Endothelial cell of umbilical vein (primary cell): Measurements from ENCODE around the gene DTX4. TPM values are rescaled to one million over a fixed set of nuclear protein-coding genes. Genes with fewer than 3 reads are reported as not detected.

Source experiments
- BruUV-seq: library from RNA; stranded (reverse); fragments of 400-500 nt; replicated peaks from 2 replicates; lab custom pipeline; 2021; lab: Mats Ljungman, UMichigan
- CTCF ChIA-PET: fragments of 300-600, 350-600 bp; sonication (Branson Sonifier 250); formaldehyde crosslinking; loops from one replicate; lab custom pipeline; 2021; ENCODE audit warnings: antibody characterized with exemption, inconsistent platforms; lab: Charles Lee
- POLR2A ChIA-PET: fragments of 300-600, 350-600 bp; sonication (Branson Sonifier 250); formaldehyde crosslinking; loops from one replicate; lab custom pipeline; 2021; ENCODE audit warnings: antibody characterized with exemption, inconsistent platforms; lab: Charles Lee
- DNase-seq: peaks from one replicate; pipeline ENCODE4 v3.0.0-alpha.2; 2011; ENCODE audit warnings: low read depth, low spot score
- FAIRE-seq: peaks from 2 replicates; lab custom pipeline; 2011; peaks lifted over from hg19 to GRCh38; lab: Jason Lieb, UNC
- H2AFZ ChIP-seq: 2 replicates; pipeline ENCODE4 v1.6.0; 2012; ENCODE audit warnings: low read depth, low read length, control low read depth, inconsistent platforms
- H3K27ac ChIP-seq: 2 replicates; pipeline ENCODE4 v1.5.1; 2011; ENCODE audit warnings: low read depth, mild to moderate bottlenecking, control low read depth, low read length, moderate library complexity; ENCODE audit not compliant: insufficient read depth
- H3K27me3 ChIP-seq, 2 experiments: 2 replicates each; pipeline versions ENCODE4 v1.6.0 to v1.6.1; 2011; ENCODE audit warnings: low read length in 2 of 2, mixed read lengths in 1 of 2; ENCODE audit not compliant: control insufficient read depth in 2 of 2, insufficient read depth in 2 of 2
- H3K36me3 ChIP-seq, 2 experiments: 2 replicates in 1 of 2; 3 replicates in 1 of 2; pipeline ENCODE4 v1.5.1; 2011; ENCODE audit warnings: low read length in 2 of 2, mild to moderate bottlenecking in 1 of 2, moderate library complexity in 1 of 2; ENCODE audit not compliant: control insufficient read depth in 2 of 2, insufficient read depth in 2 of 2; ENCODE audit errors: extremely low read depth in 1 of 2
- H3K4me1 ChIP-seq: 3 replicates; pipeline ENCODE4 v1.5.1; 2011; ENCODE audit warnings: mild to moderate bottlenecking, low read length; ENCODE audit not compliant: control insufficient read depth, insufficient read depth; ENCODE audit errors: extremely low read depth
- H3K4me2 ChIP-seq: 2 replicates; pipeline ENCODE4 v1.6.1; 2011; ENCODE audit warnings: low read length, control low read depth, mixed read lengths; ENCODE audit not compliant: insufficient read depth
- H3K4me3 ChIP-seq, 3 experiments: fragments of 200-600 bp in 1 of 3; sonication (generic), shearing (Covaris generic) in 1 of 3; replicated peaks in 1 of 3; 2 replicates each; pipeline ENCODE4 v1.5.1; 2011 to 2016; ENCODE audit warnings: control low read depth in 3 of 3, low read length in 3 of 3, mild to moderate bottlenecking in 2 of 3, inconsistent platforms in 1 of 3, low read depth in 1 of 3, moderate library complexity in 1 of 3; ENCODE audit not compliant: insufficient read depth in 1 of 3
- H3K79me2 ChIP-seq: 2 replicates; pipeline ENCODE4 v1.6.0; 2012; ENCODE audit warnings: low read length, inconsistent platforms; ENCODE audit not compliant: control insufficient read depth, insufficient read depth
- H3K9ac ChIP-seq: replicated peaks from 2 replicates; pipeline ENCODE3; 2011; ENCODE audit warnings: low read length, control low read depth; ENCODE audit not compliant: insufficient read depth; ENCODE audit errors: extremely low read depth
- H3K9me1 ChIP-seq: replicated peaks from 3 replicates; pipeline ENCODE4 v1.6.0; 2011; ENCODE audit warnings: mild to moderate bottlenecking, low read length; ENCODE audit not compliant: control insufficient read depth, insufficient read depth; ENCODE audit errors: extremely low read depth
- H3K9me3 ChIP-seq: replicated peaks from 2 replicates; pipeline ENCODE4 v1.5.1; 2012; ENCODE audit warnings: low read length, inconsistent platforms; ENCODE audit not compliant: control insufficient read depth, insufficient read depth
- H4K20me1 ChIP-seq: replicated peaks from 2 replicates; pipeline ENCODE3; 2011; ENCODE audit warnings: mild to moderate bottlenecking, low read length; ENCODE audit not compliant: control insufficient read depth, insufficient read depth; ENCODE audit errors: extremely low read depth
- EZH2 ChIP-seq: IDR thresholded peaks from 2 replicates; pipeline ENCODE4 v1.6.1; 2012; ENCODE audit warnings: borderline replicate concordance, low read depth, mild to moderate bottlenecking, moderate library complexity, low read length, inconsistent platforms; ENCODE audit not compliant: severe bottlenecking
- FOS ChIP-seq: IDR thresholded peaks from 2 replicates; pipeline ENCODE4 v1.6.1; 2011; ENCODE audit warnings: mild to moderate bottlenecking, low read length, moderate library complexity, borderline replicate concordance; ENCODE audit not compliant: insufficient read depth
- GATA2 ChIP-seq: IDR thresholded peaks from 2 replicates; pipeline ENCODE4 v1.7.0; 2011; ENCODE audit warnings: low read depth, mild to moderate bottlenecking, moderate library complexity, mixed read lengths, low read length; ENCODE audit not compliant: insufficient read length, insufficient read depth
- JUN ChIP-seq: IDR thresholded peaks from 2 replicates; pipeline ENCODE4 v1.6.1; 2011; ENCODE audit warnings: borderline replicate concordance, low read depth; ENCODE audit not compliant: insufficient read length, insufficient read depth
- MYC ChIP-seq: IDR thresholded peaks from one replicate; pipeline ENCODE4 v1.6.1; 2011; ENCODE audit warnings: mild to moderate bottlenecking, low read depth, low read length
- POLR2A ChIP-seq: IDR thresholded peaks from 2 replicates; pipeline ENCODE4 v1.6.1; 2012; ENCODE audit warnings: low read depth, mild to moderate bottlenecking, control low read depth, low read length
- POLR2AphosphoS5 ChIP-seq: IDR thresholded peaks from 2 replicates; pipeline ENCODE4 v1.6.1; 2012; ENCODE audit warnings: low read depth, mild to moderate bottlenecking, control low read depth, low read length, moderate library complexity; ENCODE audit not compliant: insufficient read depth
- dilution Hi-C: fragments of 300-500 bp; cut with MboI; formaldehyde crosslinking; loops from one replicate; pipeline ENCODE4 v1.15.0; 2019; ENCODE audit warnings: low sequenced_read_pairs; ENCODE audit not compliant: extremely low pct_ligation_motif_present
- intact Hi-C: fragments of 100-400 bp; cut with micrococcal nuclease; formaldehyde crosslinking; loops from one replicate; pipeline ENCODE4 v1.10.0; 2022
- polyA plus RNA-seq, 4 experiments: library from polyadenylated mRNA; depleted of rRNA in 3 of 4; stranded (reverse) in 3 of 4; unstranded in 1 of 4; fragments of >200 nt; gene quantifications; 2 replicates each; pipeline versions ENCODE4 v1.2.1 to v1.2.3, GENCODE V29; 2011 to 2012; ENCODE audit warnings: missing spikeins in 1 of 4
- total RNA-seq: library from RNA; stranded (reverse); gene quantifications from 2 replicates; pipeline ENCODE4 v1.2.3, GENCODE V29; 2021
- TF ChIP-seq, protein P1 (sequence below): IDR thresholded peaks from 2 replicates; pipeline ENCODE4 v1.6.1; 2011; ENCODE audit not compliant: insufficient read depth, insufficient read length
- TF ChIP-seq, protein P2 (sequence below), 2 donors: IDR thresholded peaks; 1 replicate in 1 of 2; 2 replicates in 1 of 2; pipeline ENCODE4 v1.5.1; 2011; ENCODE audit warnings: low read length in 2 of 2, mild to moderate bottlenecking in 2 of 2, moderate library complexity in 2 of 2, control low read depth in 1 of 2, inconsistent platforms in 1 of 2, low read depth in 1 of 2; ENCODE audit not compliant: insufficient read depth in 1 of 2; ENCODE audit errors: extremely low read depth in 1 of 2

Gene DTX4
- total and polyA plus RNA-seq, 2 donors (not counting 3 experiments of a cell fraction or from before 2014, with no cell fraction given), result 0.08 to 0.91 TPM

DNA sequence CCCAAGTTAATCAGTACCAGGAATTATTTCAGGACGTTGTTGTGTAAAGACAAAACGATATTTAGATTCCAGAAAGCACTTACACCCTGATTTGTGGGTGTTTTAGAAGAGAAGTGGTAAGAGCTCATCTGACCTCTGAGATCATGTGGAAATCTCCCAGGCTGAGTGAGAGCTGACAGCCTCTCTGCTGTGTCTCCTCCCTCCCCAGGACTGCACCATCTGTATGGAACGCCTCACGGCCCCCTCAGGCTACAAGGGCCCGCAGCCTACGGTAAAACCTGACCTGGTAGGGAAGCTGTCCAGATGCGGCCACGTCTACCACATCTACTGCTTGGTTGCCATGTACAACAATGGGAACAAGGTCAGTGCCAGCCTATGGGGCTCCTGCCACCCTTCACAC is 20.0 kb downstream of the DTX4 start:
- H3K4me2 ChIP-seq, result no peak overlapping the region
- H3K27ac ChIP-seq, result no peak overlapping the region
- DNase-seq (no peak), FAIRE-seq (no peak)
- BruUV-seq, result no TSS peak
- H2AFZ ChIP-seq, result no peak overlapping the region
- ChIA-PET POLR2A (no interaction called here), CTCF (interaction anchor here (1.2 to 3.8 kb wide), 3 partner anchors 14 to 21 kb away, joined by 4 to 16 read pairs (median 5); partner anchors contain the start of gene DTX4)
- H3K9me1 ChIP-seq, result no peaks in the 10 kb centered on the region
- intact Hi-C loops, result no loop called here
- no peak overlapping the region for H3K9ac ChIP-seq
- H3K36me3 ChIP-seq, result no peaks in the 10 kb centered on the region
- TF ChIP-seq GATA2 (no peak), JUN (no peak), FOS (no peak), EZH2 (no peak), MYC (no peak), POLR2A (no peak), POLR2AphosphoS5 (no peak)
- TF ChIP-seq, protein P1, sequence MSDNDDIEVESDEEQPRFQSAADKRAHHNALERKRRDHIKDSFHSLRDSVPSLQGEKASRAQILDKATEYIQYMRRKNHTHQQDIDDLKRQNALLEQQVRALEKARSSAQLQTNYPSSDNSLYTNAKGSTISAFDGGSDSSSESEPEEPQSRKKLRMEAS, result no peak
- TF ChIP-seq, protein P2, sequence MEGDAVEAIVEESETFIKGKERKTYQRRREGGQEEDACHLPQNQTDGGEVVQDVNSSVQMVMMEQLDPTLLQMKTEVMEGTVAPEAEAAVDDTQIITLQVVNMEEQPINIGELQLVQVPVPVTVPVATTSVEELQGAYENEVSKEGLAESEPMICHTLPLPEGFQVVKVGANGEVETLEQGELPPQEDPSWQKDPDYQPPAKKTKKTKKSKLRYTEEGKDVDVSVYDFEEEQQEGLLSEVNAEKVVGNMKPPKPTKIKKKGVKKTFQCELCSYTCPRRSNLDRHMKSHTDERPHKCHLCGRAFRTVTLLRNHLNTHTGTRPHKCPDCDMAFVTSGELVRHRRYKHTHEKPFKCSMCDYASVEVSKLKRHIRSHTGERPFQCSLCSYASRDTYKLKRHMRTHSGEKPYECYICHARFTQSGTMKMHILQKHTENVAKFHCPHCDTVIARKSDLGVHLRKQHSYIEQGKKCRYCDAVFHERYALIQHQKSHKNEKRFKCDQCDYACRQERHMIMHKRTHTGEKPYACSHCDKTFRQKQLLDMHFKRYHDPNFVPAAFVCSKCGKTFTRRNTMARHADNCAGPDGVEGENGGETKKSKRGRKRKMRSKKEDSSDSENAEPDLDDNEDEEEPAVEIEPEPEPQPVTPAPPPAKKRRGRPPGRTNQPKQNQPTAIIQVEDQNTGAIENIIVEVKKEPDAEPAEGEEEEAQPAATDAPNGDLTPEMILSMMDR (IDR thresholded peaks at IDR 0.05; ENCODE audit: extremely low read depth in 1 of 2, insufficient read depth in 1 of 2, low read depth in 1 of 2, low read length in 2 of 2), result no peak
- peaks cover 2% of the 10 kb centered on the region for H3K4me1 ChIP-seq
- no peaks in the 10 kb centered on the region for H3K9me3 ChIP-seq
- dilution Hi-C loops, result no loop called here
- H3K27me3 ChIP-seq, result peaks cover 7 to 8% of the 10 kb centered on the region in 2 experiments
- H3K79me2 ChIP-seq, result no peaks in the 10 kb centered on the region
- H3K4me3 ChIP-seq, result no peak overlapping the region
- H4K20me1 ChIP-seq, result no peaks in the 10 kb centered on the region
